ENCODE data around the gene TRIML1.

TRIML1 gene

DNA sequence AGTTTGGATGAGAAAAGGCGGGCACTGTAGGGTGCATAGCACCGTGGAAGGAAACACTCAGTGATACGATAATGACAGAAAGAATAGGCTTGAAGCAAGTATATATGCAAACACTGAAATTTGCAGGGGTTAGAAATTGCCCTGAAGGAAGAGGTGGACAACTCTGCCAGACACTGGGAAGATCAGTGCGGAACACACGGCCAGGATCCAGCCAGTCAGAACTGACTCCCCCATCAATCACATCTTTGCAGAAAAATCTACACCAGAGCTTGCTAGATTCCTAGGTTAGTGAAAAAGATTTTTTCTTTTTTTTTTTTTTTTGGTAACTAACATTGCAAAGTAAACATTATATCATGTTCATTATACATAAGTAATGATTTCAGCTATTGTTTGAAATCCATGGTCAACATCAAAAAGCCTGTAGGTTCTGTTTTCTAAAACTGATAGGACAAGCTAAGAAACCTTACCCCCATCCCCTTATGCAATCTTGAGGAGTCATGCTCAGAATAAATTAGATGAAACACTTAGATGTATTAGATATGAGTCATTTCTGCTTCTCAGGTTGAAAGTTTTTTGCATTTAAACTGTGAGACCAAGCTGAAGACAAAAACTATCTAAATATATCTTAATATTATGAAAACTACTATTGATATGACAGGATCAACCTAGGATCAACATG lies 38.9 kb downstream of the TRIML1 start:
- no peak overlapping the region for H3K27ac Mint-ChIP-seq
- no peak overlapping the region for H3K4me3 Mint-ChIP-seq
- H3K4me1 Mint-ChIP-seq, result no peaks in the 10 kb centered on the region
- H3K36me3 Mint-ChIP-seq, result no peaks in the 10 kb centered on the region
- peaks cover 14% of the 10 kb centered on the region for H3K9me3 Mint-ChIP-seq
- ATAC-seq, result no peak
- DNase-seq (ENCODE audit: low spot score in 2 of 2), result no peak

DNA sequence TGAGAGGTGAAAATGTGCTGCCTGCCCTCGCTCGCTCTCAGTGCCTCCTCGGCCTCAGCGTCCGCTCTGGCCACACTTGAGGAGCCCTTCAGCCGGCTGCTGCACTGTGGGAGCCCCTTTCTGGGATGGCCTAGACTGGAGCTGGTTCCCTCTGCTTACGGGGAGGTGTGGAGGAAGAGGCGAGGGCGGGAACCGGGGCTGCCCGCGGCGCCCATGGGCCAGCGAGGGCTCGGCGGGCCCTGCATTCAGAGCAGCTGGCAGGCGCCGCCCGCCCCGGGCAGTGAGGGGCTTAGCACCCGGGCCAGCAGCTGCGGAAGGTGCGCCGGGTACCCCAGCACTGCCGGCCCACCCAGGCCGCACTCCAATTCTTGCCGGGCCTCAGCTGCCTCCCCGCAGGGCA lies 39.6 kb downstream of the TRIML1 start:
- DNase-seq (ENCODE audit: low spot score in 2 of 2) (no peak), ATAC-seq (no peak)
- no peaks in the 10 kb centered on the region for H3K4me1 Mint-ChIP-seq
- no peaks in the 10 kb centered on the region for H3K36me3 Mint-ChIP-seq
- H3K27ac Mint-ChIP-seq, result no peak overlapping the region
- H3K9me3 Mint-ChIP-seq, result peaks cover 14% of the 10 kb centered on the region
- H3K4me3 Mint-ChIP-seq, result no peak overlapping the region

DNA sequence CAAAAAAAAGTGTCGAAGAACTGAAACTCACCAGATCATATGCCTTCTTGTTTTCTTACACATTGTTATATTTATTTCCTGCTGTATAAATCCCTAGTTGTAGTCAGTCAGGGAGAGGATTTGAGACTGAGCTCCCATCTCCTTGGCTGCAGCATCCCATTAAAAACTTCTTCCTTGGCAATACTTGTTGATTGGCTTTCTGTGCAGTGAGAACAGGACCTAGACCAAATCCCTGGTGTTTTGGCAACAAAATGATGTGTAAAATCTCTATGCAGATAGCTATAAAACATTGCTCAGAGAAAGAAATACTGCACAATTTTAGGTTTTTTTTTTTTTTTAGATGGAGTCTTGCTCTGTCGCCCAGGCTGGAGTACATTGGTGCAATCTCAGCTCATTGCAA lies 47.9 kb downstream of the TRIML1 start:
- ATAC-seq, result no peak
- peaks cover 9% of the 10 kb centered on the region for H3K9me3 Mint-ChIP-seq
- no peaks in the 10 kb centered on the region for H3K4me1 Mint-ChIP-seq
- H3K27ac Mint-ChIP-seq, result no peak overlapping the region
- no peak overlapping the region for H3K4me3 Mint-ChIP-seq
- no peak for DNase-seq (ENCODE audit: low spot score in 2 of 2)
- no peaks in the 10 kb centered on the region for H3K36me3 Mint-ChIP-seq

DNA sequence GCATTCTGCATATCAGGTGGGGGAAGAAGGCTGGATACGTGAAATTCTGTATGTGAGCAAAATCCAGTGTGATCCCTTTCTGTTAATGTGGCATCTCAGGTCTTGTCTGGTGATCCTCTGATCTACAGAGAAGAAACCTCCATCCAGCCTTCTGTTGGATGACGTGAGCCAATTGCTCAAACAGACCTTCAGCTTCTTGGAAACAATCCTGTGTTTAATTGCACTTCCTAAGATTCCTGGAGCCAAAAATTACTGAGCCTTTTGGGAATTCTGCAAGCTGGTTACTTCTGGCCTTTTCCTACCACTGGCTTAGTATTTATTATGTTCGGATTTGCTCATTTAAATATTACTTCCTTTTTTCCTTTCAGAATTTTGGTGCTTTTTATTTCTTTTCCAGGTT lies 51.2 kb downstream of the TRIML1 start:
- no peak overlapping the region for H3K27ac Mint-ChIP-seq
- ATAC-seq (no peak), DNase-seq (ENCODE audit: low spot score in 2 of 2) (no peak)
- no peaks in the 10 kb centered on the region for H3K36me3 Mint-ChIP-seq
- peaks cover 8% of the 10 kb centered on the region for H3K9me3 Mint-ChIP-seq
- H3K4me3 Mint-ChIP-seq, result no peak overlapping the region
- no peaks in the 10 kb centered on the region for H3K4me1 Mint-ChIP-seq

DNA sequence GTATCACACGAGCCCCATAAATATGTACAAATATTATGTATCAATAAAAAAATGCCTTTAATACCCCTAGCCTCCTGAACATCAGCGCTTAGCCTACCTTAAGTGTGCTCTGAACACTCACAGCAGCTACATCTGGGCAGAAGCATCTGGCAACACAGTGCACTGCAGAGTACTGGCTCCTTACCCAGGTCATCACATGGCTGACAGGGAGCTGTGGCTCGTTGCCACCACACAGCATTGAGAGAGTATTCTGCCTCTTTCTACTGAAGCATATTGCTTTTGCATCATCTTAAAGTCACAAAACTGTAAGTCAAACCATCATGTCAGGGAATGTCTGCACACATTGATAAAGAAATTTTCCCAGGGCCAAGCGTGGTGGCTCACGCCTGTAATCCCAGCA lies 55.2 kb downstream of the TRIML1 start:
- no peak for DNase-seq (ENCODE audit: low spot score in 2 of 2)
- peaks cover 12% of the 10 kb centered on the region for H3K9me3 Mint-ChIP-seq
- no peaks in the 10 kb centered on the region for H3K4me1 Mint-ChIP-seq
- no peak overlapping the region for H3K4me3 Mint-ChIP-seq
- H3K27ac Mint-ChIP-seq, result no peak overlapping the region
- no peak for ATAC-seq
- no peaks in the 10 kb centered on the region for H3K36me3 Mint-ChIP-seq

DNA sequence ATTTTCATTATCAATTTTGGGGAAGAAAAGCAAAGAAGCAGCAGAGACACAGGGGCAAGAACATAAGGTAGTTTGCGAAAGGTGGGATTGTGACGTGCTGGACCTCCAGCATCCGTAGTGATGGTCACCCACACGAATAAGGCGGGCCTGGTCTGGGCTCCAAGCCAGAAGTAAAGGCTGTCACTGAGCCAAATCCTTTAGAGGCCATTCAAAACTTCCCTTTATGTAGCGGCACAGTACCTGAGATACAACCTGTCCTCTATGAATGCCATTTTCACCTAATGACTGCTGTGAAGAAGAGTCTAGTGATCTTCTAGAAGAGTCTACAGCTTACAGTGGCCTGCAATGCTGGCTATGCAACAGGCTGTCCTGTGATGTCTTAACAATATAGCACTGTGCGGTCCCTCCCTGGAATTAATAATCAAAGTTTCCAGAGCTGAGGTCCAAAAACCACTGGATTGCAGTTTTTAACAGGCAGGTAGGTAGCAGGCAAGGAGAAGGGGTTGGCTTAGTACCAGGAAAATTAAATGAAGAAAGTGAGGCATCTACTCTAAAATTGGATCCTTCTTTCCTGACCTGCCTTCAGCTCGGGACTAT lies 56.2 kb downstream of the TRIML1 start:
- DNase-seq (ENCODE audit: low spot score in 2 of 2) (no peak), ATAC-seq (no peak)
- H3K4me3 Mint-ChIP-seq, result no peak overlapping the region
- no peak overlapping the region for H3K27ac Mint-ChIP-seq
- H3K4me1 Mint-ChIP-seq, result no peaks in the 10 kb centered on the region
- no peaks in the 10 kb centered on the region for H3K36me3 Mint-ChIP-seq
- H3K9me3 Mint-ChIP-seq, result peaks cover 16% of the 10 kb centered on the region

DNA sequence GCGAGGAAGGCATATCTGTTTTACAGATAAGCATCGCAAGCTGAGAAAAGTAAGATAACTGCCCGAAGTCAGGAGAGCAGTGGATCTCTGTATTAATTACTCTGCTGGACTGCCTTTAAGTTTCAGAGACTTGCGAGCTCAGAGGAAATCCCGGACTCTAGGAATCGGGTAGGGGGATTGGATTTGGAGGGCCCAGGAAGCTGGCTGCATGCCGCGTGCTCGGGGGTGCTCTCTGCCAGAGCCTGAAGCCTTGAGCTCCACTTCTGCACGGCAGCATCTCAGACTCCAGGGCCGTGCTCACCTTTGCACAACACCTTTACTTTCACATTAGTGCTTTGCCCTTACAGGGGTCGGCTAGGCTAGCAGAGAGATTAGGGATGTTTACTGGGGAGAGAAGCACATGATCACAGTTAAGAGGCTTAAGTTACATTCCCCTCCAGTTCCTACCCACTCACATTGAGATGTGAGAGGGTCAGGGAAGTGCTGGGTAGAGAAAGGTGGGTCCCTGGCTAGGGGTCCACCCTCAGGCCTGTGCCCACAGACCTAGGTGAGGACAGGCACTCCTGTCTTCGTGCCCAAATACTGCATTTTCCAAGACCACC lies 57.0 kb downstream of the TRIML1 start:
- no peaks in the 10 kb centered on the region for H3K36me3 Mint-ChIP-seq
- H3K27ac Mint-ChIP-seq, result no peak overlapping the region
- H3K9me3 Mint-ChIP-seq, result peaks cover 18% of the 10 kb centered on the region
- H3K4me3 Mint-ChIP-seq, result no peak overlapping the region
- DNase-seq (ENCODE audit: low spot score in 2 of 2), result no peak
- no peaks in the 10 kb centered on the region for H3K4me1 Mint-ChIP-seq
- no peak for ATAC-seq

Data from stimulated activated effector memory CD8-positive, alpha-beta T cell treated with anti-CD3 and anti-CD28 coated beads, Interleukin-12 subunit alpha, Interleukin-12 subunit beta, amount 100 ng/mL, for 72 hours (primary cell).